SH-SY5Y (cell line): ENCODE results near the gene RNF4.

Experiments
- GATA2 ChIP-seq: IDR thresholded peaks from 2 replicates; pipeline ENCODE4 v1.6.1; 2011; ENCODE audit warnings: mild to moderate bottlenecking, low read depth, low read length
- GATA3 ChIP-seq: IDR thresholded peaks from 2 replicates; pipeline ENCODE4 v1.6.1; 2011; ENCODE audit warnings: low read depth, mild to moderate bottlenecking, low read length, moderate library complexity

- no peak for TF ChIP-seq GATA3
- TF ChIP-seq GATA2: no peak
Measured at GRCh38 chr4:2497931-2498330, 29.0 kb downstream of the RNF4 start.
